Measurements from ENCODE around the gene OAS2. TPM values are rescaled to one million over a fixed set of nuclear protein-coding genes. Genes with fewer than 3 reads are reported as not detected.

Gene OAS2
- total and polyA plus RNA-seq, 2 of the 8 experiments (the other 6 are each of a cell fraction or from before 2014, with no cell fraction given): 0.06 TPM; not detected in 1

GRCh38 chr12:112932485-112933128, 45.7 kb upstream of the OAS2 start:
- Histone ChIP-seq H2BK20ac (ENCODE audit: low read length) (no peak overlapping the region), H3K56ac (replicated peaks; ENCODE audit: insufficient read length, low read depth, low read length) (no peak overlapping the region), H2BK15ac (ENCODE audit: low read length) (no peak overlapping the region), H4K91ac (replicated peaks; ENCODE audit: insufficient read length, low read length) (no peak overlapping the region), H3K27me3 (replicated peaks in 1 of 4; ENCODE audit: control insufficient read depth in 3 of 4, extremely low read depth in 1 of 4, insufficient read depth in 3 of 4, low read length in 3 of 4) (no peaks in the 10 kb centered on the region; a peak in 1 of 7 replicates), H2BK12ac (ENCODE audit: low read depth, low read length) (no peak overlapping the region), H3K14ac (ENCODE audit: insufficient read length) (no peak overlapping the region), H4K5ac (ENCODE audit: insufficient read length, low read depth, low read length) (no peak overlapping the region), H3K23me2 (ENCODE audit: low read depth, low read length) (no peaks in the 10 kb centered on the region), H3K27ac (ENCODE audit: low read depth, low read length) (no peak overlapping the region), H3K9me3 (ENCODE audit: insufficient read depth in 2 of 2, low read depth in 1 of 2, low read length in 1 of 2) (peaks cover 0 to 3% of the 10 kb centered on the region in 2 experiments; a peak in 2 of 4 replicates), H2BK120ac (replicated peaks; ENCODE audit: low read depth, low read length) (no peak overlapping the region), H2AK5ac (ENCODE audit: low read depth, low read length) (no peak overlapping the region), H3K4me2 (ENCODE audit: insufficient read depth in 1 of 2, low read depth in 2 of 2, low read length in 2 of 2) (no peak overlapping the region; a peak in 1 of 4 replicates), H3K18ac (ENCODE audit: extremely low read depth, low read length) (no peak overlapping the region; the same call in 1 of the 2 replicates), H3K4me3 (ENCODE audit: extremely low read depth in 1 of 4, insufficient read depth in 2 of 4, low read depth in 3 of 4, low read length in 4 of 4) (no peak overlapping the region), H2BK5ac (ENCODE audit: low read depth, low read length) (no peak overlapping the region), H3K23ac (ENCODE audit: insufficient read length) (no peak overlapping the region), H4K20me1 (replicated peaks in 1 of 2; ENCODE audit: control insufficient read depth in 1 of 2, insufficient read depth in 2 of 2, low read length in 2 of 2) (no peaks in the 10 kb centered on the region), H3K4ac (replicated peaks; ENCODE audit: insufficient read length, low read depth, low read length) (no peak overlapping the region), H3K79me1 (ENCODE audit: low read depth, low read length) (no peaks in the 10 kb centered on the region), H3K9ac (replicated peaks in 1 of 4; ENCODE audit: extremely low read depth in 1 of 4, low read depth in 3 of 4, low read length in 3 of 4) (no peak overlapping the region), H3K36me3 (ENCODE audit: control insufficient read depth in 2 of 4, insufficient read depth in 4 of 4, low read length in 3 of 4) (no peaks in the 10 kb centered on the region), H3K79me2 (ENCODE audit: control insufficient read depth in 1 of 2, insufficient read depth in 2 of 2, low read length in 2 of 2) (no peaks in the 10 kb centered on the region), H2AFZ (ENCODE audit: low read length) (no peak overlapping the region), H4K8ac (ENCODE audit: extremely low read depth, insufficient read depth, low read length) (no peak overlapping the region; the same call in 1 of the 2 replicates), H3K4me1 (replicated peaks in 1 of 4; ENCODE audit: control insufficient read depth in 3 of 4, insufficient read depth in 4 of 4, low read length in 3 of 4) (peaks cover 0 to 5% (median 0%) of the 10 kb centered on the region in 4 experiments; a peak in 2 of 7 replicates)
- POLR2A ChIA-PET (ENCODE audit: partially characterized antibody): no interaction called here
- FAIRE-seq (peak; percentile 92), DNase-seq (ENCODE audit: low read depth in 1 of 2, low spot score in 2 of 2) (no peak)
- CTCF ChIA-PET (ENCODE audit: partially characterized antibody): interaction anchor here (1.0 to 2.4 kb wide), 4 partner anchors 8 to 144 kb away, joined by 3 to 7 read pairs (median 6); no protein-coding TSS in a partner anchor
- 75% methylated on average over 6 of the region's 6 CpGs; no CpG with 5 or more reads in 1 of the 2 experiments for WGBS, 2 experiments (ENCODE audit: extremely low coverage in 1 of 2, insufficient coverage in 1 of 2, insufficient read length in 1 of 2, insufficient replicate concordance in 2 of 2, low coverage in 1 of 2, low lambda C conversion rate in 2 of 2, missing lambda C conversion rate in 1 of 2)
- TF ChIP-seq KDM1A (IDR thresholded peaks at IDR 0.05; ENCODE audit: borderline replicate concordance, low read length) (peak; percentile 97), CHD1 (IDR thresholded peaks at IDR 0.05; ENCODE audit: low read depth, low read length) (no peak), SP4 (IDR thresholded peaks at IDR 0.05; ENCODE audit: low read length) (no peak), ZNF274 (IDR thresholded peaks at IDR 0.05; ENCODE audit: borderline replicate concordance, extremely low read depth, low read length) (no peak), KDM4A (IDR thresholded peaks at IDR 0.05; ENCODE audit: low read depth, low read length, severe bottlenecking) (no peak), BCL11A (IDR thresholded peaks at IDR 0.05; ENCODE audit: low read depth in 2 of 2, low read length in 2 of 2) (peak; percentile 97 to 99), CBX8 (IDR thresholded peaks at IDR 0.05; ENCODE audit: borderline replicate concordance, low read depth, low read length) (no peak), POLR2AphosphoS5 (IDR thresholded peaks at IDR 0.05; ENCODE audit: low read depth, low read length) (no peak), E2F6 (IDR thresholded peaks at IDR 0.05) (no peak), KDM5A (IDR thresholded peaks at IDR 0.05; ENCODE audit: low read length) (no peak), POU5F1 (IDR thresholded peaks at IDR 0.05; ENCODE audit: low read depth, low read length) (no peak), NANOG (IDR thresholded peaks at IDR 0.05; ENCODE audit: insufficient read depth, low read depth, low read length, poor library complexity, severe bottlenecking) (peak; percentile 80), BACH1 (IDR thresholded peaks at IDR 0.05; ENCODE audit: low read length) (no peak)
